ENCODE measurements around the gene IFNA2.
"Not testable (repeated sequence)": the region's sequence is repeated elsewhere in the genome, so short reads cannot be mapped to it uniquely, and the experiment has no call there.

Gene IFNA2

DNA sequence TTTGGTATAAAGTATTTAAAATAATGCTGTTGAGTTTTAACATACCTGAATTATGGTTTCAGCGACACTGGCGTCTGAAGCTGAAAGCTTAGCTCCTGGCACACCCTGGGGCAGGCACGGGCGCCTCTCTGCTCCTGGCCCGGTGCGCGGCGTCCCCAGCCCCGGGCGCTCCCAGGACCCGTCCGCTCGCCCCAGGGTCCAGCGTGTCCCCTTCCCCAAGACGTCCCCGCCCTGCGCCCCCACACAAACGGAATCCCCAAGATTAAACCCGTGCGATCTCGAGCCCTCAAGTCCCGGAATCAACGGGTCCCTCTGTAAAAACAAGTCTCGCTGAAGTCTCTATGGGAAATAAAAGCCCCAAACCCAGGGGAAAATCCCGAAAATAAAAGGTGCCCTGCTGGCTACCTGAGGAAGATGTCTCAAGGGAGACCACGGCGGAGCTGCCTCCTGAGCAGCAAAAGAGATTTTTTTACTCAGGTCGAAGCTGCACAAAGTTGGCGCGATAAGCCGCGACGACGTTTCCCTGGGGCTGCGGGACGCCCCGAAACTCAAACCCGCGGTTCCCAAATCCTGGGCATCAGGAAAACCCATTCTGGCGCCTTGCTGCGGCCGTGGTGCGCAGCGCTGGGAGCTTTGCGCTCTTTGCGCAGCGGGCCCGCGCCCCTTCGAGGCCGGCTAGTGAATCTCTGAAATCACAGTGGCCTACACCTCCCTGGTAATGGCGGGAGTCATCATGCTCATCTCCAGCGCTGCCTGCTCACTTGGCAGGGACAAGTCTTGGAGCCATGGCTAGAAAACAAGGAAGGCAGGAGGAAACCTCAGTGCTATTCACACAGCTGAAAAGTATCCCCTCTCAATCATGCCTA lies 17.4 kb upstream of the IFNA2 start:
- no peaks in the 10 kb centered on the region for H3K36me3 Mint-ChIP-seq (ENCODE audit: low read depth)
- H3K4me3 Mint-ChIP-seq, result peak overlapping the region; percentile 59

DNA sequence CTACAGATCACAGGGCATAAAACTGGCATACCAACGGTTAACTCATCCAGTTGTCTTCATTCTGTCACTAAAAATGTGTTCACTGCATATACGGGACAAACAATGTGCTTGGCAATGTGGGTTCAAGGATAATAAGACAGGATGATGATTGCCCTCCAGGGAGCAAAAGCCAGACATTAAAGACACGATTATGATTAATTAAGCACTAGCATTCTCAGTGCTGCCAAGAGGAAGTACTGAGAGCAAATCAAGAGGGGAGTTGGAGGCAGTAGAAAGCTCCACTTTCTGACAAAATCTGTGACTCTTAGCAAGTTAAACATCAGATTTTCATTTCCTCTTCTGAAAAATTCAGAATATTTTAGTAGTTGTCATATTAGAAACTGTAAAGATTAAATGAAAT lies 14.8 kb upstream of the IFNA2 start:
- Mint-ChIP-seq H3K36me3 (ENCODE audit: low read depth) (no peaks in the 10 kb centered on the region), H3K9me3 (no peaks in the 10 kb centered on the region), H3K27me3 (peaks cover 83% of the 10 kb centered on the region), H3K4me3 (no peak overlapping the region), H3K27ac (no peak overlapping the region), H3K4me1 (ENCODE audit: low read depth) (peaks cover 23% of the 10 kb centered on the region)

More for the DNA sequence above, 17.4 kb upstream of the IFNA2 start:
- H3K9me3 Mint-ChIP-seq, result no peaks in the 10 kb centered on the region
- peaks cover 5% of the 10 kb centered on the region for H3K4me1 Mint-ChIP-seq (ENCODE audit: low read depth)
- H3K27ac Mint-ChIP-seq, result no peak overlapping the region
- H3K27me3 Mint-ChIP-seq, result peaks cover 67% of the 10 kb centered on the region

DNA sequence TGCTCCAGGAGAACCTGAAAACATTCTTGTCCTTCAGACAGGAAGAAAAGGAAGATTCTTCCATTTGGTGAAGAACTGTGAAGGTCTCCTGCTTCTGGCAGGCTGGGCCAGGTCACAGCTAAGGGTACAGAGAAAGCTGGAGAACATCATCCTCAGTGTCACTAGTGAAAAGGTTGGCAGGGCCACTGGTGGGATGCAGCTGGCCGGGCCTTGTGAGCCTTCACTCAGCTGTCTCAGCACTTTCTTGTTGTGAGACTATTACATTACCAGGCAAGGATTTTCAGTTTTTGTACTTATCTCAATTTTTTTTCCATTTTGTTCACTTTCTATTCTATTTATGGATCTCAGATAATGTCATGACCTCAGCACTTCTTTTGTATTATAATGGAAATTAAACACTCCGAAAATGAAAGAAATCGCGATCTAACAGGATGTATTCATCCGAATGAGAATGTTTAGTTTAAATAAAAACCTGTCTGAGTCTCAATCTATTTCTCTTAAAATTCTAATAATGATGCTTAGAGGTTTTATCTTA lies 13.8 kb upstream of the IFNA2 start:
- no peak overlapping the region for H3K4me3 Mint-ChIP-seq
- H3K4me1 Mint-ChIP-seq (ENCODE audit: low read depth), result peaks cover 24% of the 10 kb centered on the region
- peaks cover 77% of the 10 kb centered on the region for H3K27me3 Mint-ChIP-seq
- H3K36me3 Mint-ChIP-seq (ENCODE audit: low read depth), result no peaks in the 10 kb centered on the region
- H3K9me3 Mint-ChIP-seq, result no peaks in the 10 kb centered on the region
- no peak overlapping the region for H3K27ac Mint-ChIP-seq

DNA sequence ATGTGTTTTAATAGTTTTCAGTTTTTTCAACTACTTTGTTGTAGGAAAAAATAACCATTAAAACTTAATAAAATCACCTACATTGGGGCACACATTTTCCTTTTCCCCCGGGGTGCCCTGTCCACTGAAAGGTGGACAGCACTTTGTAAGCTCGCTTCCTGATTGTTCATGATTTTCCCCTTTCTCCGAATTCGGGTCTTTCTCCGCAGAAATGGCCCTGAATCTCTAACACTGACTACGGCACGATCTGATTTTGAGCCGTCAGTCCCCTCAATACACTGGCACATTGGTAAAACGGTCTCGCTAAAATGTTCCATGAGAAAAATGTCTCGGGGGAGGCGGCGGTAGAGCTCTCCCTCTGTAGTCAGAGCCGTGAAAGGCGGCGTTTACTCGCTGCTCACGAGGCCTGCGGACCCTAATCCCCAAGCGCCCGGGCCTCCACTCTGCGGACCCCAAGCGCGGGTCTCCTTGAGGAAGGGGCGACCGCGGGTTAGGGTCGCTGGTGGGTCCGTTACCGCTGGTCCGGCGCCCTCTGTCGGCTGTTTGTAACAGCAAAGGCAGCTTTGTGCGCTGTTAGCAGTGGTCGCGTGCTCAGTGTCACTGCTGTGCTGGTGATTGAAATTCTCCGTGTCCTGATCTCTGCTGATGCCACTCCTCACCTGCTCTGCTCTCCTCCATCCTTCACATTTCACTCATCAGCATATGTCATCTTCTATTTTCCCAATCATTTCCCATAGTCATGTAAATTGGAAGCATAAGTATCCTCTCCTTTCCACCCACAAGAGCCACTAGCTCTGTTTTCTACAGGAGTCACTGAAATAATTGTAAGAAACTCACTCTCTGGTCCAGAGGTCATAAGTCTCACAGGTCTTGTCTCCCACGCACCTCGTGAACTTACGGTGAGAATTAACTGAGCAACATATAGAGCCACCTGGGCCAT lies 10.8 kb upstream of the IFNA2 start:
- H3K27me3 Mint-ChIP-seq, result peaks cover 71% of the 10 kb centered on the region
- H3K27ac Mint-ChIP-seq, result no peak overlapping the region
- peak overlapping the region; percentile 77 for H3K4me3 Mint-ChIP-seq

DNA sequence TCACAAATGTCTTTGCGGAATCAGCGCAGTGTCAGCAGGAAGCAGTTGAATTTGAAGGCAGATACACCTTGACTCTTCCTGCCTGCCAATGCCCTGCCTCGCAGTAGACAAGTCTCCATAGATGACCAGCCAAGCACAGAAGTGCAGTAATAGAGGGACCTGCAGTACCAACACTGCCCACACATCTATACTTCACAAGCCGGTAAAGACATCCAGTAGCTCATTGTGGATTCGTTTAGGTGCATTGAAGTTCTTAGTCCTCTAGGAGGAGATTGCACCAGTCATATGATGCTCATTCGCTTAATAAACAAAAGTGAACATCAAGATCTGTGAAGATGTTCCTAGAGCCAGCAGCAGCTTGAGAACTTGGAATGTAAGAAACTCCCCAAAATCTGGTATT lies 7.1 kb upstream of the IFNA2 start:
- H3K27me3 Mint-ChIP-seq, result peaks cover 71% of the 10 kb centered on the region
- H3K27ac Mint-ChIP-seq, result no peak overlapping the region
- H3K36me3 Mint-ChIP-seq (ENCODE audit: low read depth), result no peaks in the 10 kb centered on the region
- H3K4me3 Mint-ChIP-seq, result no peak overlapping the region
- H3K9me3 Mint-ChIP-seq, result no peaks in the 10 kb centered on the region
- peaks cover 19% of the 10 kb centered on the region for H3K4me1 Mint-ChIP-seq (ENCODE audit: low read depth)

More for the DNA sequence above, 10.8 kb upstream of the IFNA2 start:
- H3K9me3 Mint-ChIP-seq, result no peaks in the 10 kb centered on the region
- peaks cover 19% of the 10 kb centered on the region for H3K4me1 Mint-ChIP-seq (ENCODE audit: low read depth)
- no peaks in the 10 kb centered on the region for H3K36me3 Mint-ChIP-seq (ENCODE audit: low read depth)

DNA sequence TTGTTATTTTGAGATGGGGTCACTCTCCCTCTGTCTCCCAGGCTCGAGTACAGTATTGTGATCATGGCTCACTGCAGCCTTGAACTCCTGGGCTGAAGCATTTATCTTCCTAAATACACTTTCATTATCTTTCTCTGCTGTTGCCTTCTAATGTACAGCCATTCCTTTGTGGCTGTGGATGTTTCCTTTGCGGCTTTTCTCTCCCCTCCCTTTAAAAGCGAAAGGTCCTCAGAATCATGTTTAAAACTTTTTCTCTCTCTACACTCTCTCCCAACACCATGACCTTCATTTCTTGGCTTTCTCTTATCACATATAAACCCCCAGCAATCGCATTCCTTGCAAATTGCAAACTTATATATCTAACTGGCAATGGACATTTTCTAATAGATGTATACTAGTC lies 1.6 kb downstream of the IFNA2 start:
- no peak overlapping the region for H3K4me3 Mint-ChIP-seq
- no peak overlapping the region for H3K27ac Mint-ChIP-seq
- H3K36me3 Mint-ChIP-seq (ENCODE audit: low read depth), result no peaks in the 10 kb centered on the region
- peaks cover 20% of the 10 kb centered on the region for H3K4me1 Mint-ChIP-seq (ENCODE audit: low read depth)
- peaks cover 52% of the 10 kb centered on the region for H3K27me3 Mint-ChIP-seq
- no peaks in the 10 kb centered on the region for H3K9me3 Mint-ChIP-seq

DNA sequence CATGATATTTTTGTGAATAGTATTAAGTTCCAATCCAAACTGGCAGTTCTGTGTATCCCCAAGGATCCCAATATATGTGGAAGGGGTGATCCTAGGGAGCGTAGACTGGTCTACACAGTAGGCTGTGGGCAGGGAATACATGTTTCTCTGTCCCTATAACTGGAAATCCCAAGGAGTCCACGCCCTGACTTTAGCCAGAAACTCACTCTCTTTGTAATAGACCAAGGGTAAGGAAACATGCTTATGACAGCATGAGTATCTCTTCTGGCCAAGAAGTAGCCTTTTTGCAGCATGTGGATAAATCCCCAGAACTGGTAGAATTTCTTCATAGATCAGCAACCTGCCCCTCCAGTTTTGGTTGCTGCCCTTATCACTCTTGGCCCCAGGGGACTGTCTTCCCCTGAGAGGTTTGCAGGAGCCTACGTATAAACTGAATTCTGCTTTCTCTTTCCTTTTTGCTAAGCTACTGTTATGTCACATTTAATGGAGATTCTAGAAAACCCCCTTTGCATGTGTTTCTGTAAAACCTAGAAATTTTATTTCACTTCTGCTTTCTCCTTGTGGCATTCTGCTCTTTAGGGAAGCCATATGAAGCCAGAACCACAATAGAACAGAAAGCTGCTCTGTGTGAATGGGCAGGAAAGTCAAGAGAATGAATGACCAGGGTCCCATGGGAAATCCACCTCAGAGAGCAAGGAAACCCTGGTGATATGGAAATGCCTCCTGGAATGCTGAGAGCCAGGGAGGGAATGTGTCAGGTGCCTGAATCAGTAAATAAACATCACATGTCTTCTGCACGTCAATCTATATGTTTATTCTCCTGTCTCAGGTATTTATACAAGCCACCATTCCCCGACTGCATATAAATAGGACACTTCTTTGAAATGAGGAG lies 3.5 kb downstream of the IFNA2 start:
- Mint-ChIP-seq H3K27me3 (peaks cover 50% of the 10 kb centered on the region), H3K4me1 (ENCODE audit: low read depth) (peaks cover 20% of the 10 kb centered on the region), H3K9me3 (no peaks in the 10 kb centered on the region), H3K36me3 (ENCODE audit: low read depth) (no peaks in the 10 kb centered on the region), H3K27ac (no peak overlapping the region), H3K4me3 (no peak overlapping the region)

DNA sequence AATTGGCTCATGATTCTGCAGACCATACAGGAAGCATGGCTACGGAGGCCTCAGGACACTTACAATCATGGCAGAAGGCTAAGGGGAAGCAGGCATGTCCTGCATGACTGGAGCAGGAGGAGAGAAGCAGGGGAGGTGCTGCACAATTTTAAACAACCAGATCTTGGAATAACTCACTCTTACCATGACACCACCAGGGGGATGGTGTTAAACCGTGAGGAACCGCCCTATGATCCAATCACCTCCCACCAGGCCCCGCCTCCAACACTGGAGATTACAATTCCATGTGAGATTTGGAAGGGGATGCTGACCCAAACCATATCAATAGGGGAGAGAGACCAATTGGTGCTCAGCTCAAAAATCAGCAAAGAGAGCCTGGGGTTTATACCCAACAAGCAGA lies 13.7 kb downstream of the IFNA2 start:
- not testable (repeated sequence) for H3K9me3 Mint-ChIP-seq; H3K36me3 Mint-ChIP-seq (ENCODE audit: low read depth); H3K27ac Mint-ChIP-seq; H3K4me3 Mint-ChIP-seq; H3K4me1 Mint-ChIP-seq (ENCODE audit: low read depth)
- peaks cover 27% of the 10 kb centered on the region for H3K27me3 Mint-ChIP-seq

DNA sequence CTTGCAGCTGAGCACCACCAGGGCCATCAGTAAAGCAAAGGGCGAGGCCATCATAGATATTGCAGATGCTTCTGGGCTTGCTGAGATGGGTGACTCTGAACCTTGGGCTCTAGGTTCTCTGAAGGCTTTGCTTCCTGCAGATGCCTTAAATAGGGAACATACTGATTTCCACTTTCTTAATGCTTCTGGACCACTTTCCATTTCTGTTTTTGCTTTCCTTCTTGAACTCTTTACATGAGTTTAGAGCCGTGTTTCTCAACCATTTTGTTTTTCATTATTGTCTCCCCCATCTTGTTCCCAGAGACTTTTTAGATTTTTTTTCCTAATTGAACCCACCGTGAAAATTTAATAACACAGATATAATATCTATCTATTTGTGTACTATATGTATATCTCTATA lies 17.2 kb downstream of the IFNA2 start, which contains the start of gene IFNA13:
Gene IFNA13, minus strand, starts transcription at position 101 of the 400 bp plus-strand sequence. Its CDS starts 47 bp downstream, at position 54.
- no peak within 1 kb of the TSS for H3K4me3 Mint-ChIP-seq
- H3K27ac Mint-ChIP-seq, result no peak within 1 kb of the TSS
- H3K9me3 Mint-ChIP-seq, result no peaks in the 10 kb centered on the region
- no peaks in the 10 kb centered on the region for H3K4me1 Mint-ChIP-seq (ENCODE audit: low read depth)
- H3K27me3 Mint-ChIP-seq, result peaks cover 33% of the 10 kb centered on the region
- no peaks in the 10 kb centered on the region for H3K36me3 Mint-ChIP-seq (ENCODE audit: low read depth)

DNA sequence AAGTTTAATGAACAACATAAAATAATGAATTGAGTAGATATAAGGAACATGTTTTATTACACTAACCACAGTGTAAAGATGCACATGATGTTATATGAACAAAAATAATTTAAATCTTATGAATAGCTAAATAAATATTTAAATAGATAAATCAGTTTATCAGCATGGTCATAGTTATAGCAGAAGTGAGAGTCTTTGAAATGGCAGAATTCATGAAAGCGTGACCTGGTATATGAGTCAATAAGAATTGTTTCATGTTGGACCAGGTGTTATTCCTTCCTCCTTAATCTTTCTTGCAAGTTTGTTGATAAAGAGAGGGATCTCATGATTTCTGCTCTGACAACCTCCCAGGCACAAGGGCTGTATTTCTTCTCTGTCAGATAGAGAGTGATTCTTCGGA lies 18.0 kb downstream of the IFNA2 start:
- not testable (repeated sequence) for H3K4me1 Mint-ChIP-seq (ENCODE audit: low read depth); H3K4me3 Mint-ChIP-seq; H3K9me3 Mint-ChIP-seq

DNA sequence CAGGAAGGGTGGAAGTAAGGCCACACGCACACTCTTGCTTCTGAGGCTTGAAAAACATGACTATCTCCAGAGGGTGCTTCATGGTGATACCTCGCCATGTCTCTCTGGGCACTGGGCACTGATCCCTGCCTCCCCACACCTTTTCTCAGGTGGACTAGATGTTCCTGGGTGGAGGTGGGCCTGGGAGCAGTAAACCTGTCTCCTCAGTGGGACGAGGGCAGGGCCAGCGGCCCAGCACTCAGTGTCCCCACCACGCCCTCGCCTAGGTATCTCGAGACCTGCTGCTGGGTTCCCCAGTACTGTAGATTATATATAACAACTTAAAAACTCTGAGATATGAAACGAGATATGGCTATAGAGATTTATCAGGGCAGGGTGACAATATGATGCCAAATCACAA lies 22.9 kb downstream of the IFNA2 start:
- Mint-ChIP-seq H3K27ac (no peak overlapping the region), H3K9me3 (no peaks in the 10 kb centered on the region), H3K4me3 (no peak overlapping the region), H3K36me3 (ENCODE audit: low read depth) (no peaks in the 10 kb centered on the region), H3K27me3 (peaks cover 25% of the 10 kb centered on the region), H3K4me1 (ENCODE audit: low read depth) (peaks cover 16% of the 10 kb centered on the region)

More for the DNA sequence above, 18.0 kb downstream of the IFNA2 start:
- peaks cover 29% of the 10 kb centered on the region for H3K27me3 Mint-ChIP-seq
- not testable (repeated sequence) for H3K36me3 Mint-ChIP-seq (ENCODE audit: low read depth); H3K27ac Mint-ChIP-seq

DNA sequence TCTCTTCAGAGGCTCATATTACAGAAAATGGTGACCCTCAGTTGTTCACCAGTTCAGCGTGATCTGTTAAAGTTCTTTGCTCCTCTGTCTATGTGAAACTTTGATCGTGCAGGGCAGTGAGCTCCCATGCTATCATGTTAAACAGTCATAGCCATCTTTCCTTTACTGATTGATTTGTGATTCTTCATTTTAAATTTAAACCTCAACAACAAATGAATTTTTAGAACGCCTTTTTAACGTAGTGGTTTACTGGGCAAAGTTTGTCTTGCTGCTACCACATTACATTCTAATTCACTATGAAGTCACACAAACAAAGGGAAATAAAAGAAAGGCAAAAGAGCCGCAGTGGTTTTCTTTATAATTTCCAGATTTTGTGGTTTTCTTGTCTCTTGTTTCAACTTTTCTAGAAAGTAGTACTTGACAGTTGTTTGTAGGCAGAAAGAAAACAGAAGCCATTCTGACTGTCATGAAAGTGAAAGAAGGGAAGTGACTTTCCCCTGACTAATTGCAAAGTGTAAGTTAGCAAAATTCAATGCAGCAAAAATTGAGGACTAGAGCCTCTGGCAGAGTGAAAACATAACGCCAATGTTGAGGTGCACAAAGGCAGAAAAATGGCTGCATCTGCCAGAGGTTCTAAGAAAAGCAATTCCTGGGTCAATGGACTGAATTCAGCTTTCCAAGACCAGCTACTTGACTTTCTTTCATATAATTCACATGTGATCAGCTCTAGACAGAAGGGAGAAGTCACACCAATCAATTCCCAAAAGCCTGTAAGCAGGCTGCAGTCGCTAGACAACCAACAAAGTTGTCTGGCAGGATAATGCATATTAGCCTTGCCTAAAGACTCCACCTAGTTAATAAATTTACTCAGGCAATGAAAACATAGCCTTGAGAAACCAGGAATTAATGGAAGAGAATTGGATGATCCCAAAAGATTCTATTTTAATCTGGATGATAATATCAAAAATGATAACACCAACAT lies 27.4 kb downstream of the IFNA2 start:
- Mint-ChIP-seq H3K27me3 (peaks cover 15% of the 10 kb centered on the region), H3K9me3 (peaks cover 5% of the 10 kb centered on the region), H3K36me3 (ENCODE audit: low read depth) (no peaks in the 10 kb centered on the region), H3K27ac (peak overlapping the region; percentile 59), H3K4me1 (ENCODE audit: low read depth) (peaks cover 21% of the 10 kb centered on the region), H3K4me3 (peak overlapping the region; percentile 62)

DNA sequence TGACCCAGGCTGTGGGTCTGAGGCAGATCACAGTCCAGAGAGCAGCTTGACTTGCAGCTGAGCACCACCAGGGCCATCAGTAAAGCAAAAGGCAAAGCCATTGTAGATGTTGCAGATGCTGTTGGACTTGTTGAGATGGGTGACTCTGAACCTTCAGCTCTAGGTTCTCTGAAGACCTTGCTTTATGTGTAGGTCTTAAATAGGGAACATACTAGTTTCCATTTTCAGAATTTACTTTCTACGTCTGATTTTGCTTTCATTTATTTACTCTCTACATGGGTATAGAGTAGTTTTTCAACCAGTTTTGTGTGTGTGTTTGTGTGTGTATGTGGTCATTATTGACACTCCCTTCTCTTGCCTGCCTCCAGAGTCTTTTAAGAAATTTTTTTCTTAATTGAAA lies 34.4 kb downstream of the IFNA2 start, which contains the start of gene IFNA6:
Gene IFNA6, minus strand, starts transcription at position 101 of the 400 bp plus-strand sequence. Its CDS starts 0 bp downstream, at position 101.
- H3K4me3 Mint-ChIP-seq, result no peak within 1 kb of the TSS
- no peaks in the 10 kb centered on the region for H3K36me3 Mint-ChIP-seq (ENCODE audit: low read depth)
- H3K27me3 Mint-ChIP-seq, result peaks cover 30% of the 10 kb centered on the region
- no peak within 1 kb of the TSS for H3K27ac Mint-ChIP-seq
- no peaks in the 10 kb centered on the region for H3K4me1 Mint-ChIP-seq (ENCODE audit: low read depth)
- H3K9me3 Mint-ChIP-seq, result peaks cover 5% of the 10 kb centered on the region
